Right lobe of liver (tissue), 4 donors: Measurements from ENCODE around the gene PGP.

Experiments used
- POLR2A ChIP-seq: fragments of 450-650 bp; IDR thresholded peaks from one replicate; pipeline ENCODE4 v1.6.1; 2017; ENCODE audit warnings: antibody characterized with exemption, mild to moderate bottlenecking
- TF ChIP-seq, protein P1 (sequence below), 4 donors: fragments of 200-600 bp in 3 of 4; fragments of 450-650 bp in 1 of 4; IDR thresholded peaks; one replicate each; pipeline versions ENCODE4 v1.5.1 to v1.8.0; 2016 to 2022; ENCODE audit warnings: antibody characterized with exemption in 4 of 4, mild to moderate bottlenecking in 2 of 4
- donor health status: DM: no; HTN: no; CAD: no.
- donor health status: DM: no; HTN: no; CAD: no.
- donor health status: DM: no; HTN: yes; CAD: no.

DNA sequence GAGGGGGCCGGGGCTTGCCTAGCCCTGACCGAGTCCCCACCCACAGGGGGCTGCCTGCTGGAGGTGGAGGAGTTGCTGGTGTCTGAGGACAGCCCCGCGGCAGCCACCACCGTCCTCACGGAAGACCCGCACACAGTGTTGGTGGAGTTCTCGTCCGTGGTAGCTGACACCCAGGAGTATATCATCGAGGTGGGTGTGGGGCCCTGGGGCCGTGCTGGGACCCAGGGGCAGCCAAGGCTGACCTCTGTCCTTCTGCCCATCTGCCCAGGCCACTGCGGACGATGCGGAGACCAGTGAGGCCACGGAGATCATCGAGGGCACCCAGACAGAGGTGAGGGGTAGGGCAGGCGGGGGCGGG is 20.2 kb upstream of the PGP start:
- TF ChIP-seq, protein P1, sequence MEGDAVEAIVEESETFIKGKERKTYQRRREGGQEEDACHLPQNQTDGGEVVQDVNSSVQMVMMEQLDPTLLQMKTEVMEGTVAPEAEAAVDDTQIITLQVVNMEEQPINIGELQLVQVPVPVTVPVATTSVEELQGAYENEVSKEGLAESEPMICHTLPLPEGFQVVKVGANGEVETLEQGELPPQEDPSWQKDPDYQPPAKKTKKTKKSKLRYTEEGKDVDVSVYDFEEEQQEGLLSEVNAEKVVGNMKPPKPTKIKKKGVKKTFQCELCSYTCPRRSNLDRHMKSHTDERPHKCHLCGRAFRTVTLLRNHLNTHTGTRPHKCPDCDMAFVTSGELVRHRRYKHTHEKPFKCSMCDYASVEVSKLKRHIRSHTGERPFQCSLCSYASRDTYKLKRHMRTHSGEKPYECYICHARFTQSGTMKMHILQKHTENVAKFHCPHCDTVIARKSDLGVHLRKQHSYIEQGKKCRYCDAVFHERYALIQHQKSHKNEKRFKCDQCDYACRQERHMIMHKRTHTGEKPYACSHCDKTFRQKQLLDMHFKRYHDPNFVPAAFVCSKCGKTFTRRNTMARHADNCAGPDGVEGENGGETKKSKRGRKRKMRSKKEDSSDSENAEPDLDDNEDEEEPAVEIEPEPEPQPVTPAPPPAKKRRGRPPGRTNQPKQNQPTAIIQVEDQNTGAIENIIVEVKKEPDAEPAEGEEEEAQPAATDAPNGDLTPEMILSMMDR (IDR thresholded peaks at IDR 0.05), result no peak
- TF ChIP-seq POLR2A, result no peak
